ENCODE data around the gene TNC. TPM values are rescaled to one million over a fixed set of nuclear protein-coding genes. Genes with fewer than 3 reads are reported as not detected.

TNC gene
- total RNA-seq, 1 donor from 2014 or later = 5.1 TPM

- peaks cover 26% of the 10 kb centered on the region for H3K27me3 Mint-ChIP-seq
- H3K36me3 Mint-ChIP-seq (ENCODE audit: insufficient read depth) = no peaks in the 10 kb centered on the region
- H3K4me1 Mint-ChIP-seq (ENCODE audit: low read depth) = no peaks in the 10 kb centered on the region
- no peaks in the 10 kb centered on the region for H3K9me3 Mint-ChIP-seq (ENCODE audit: low read depth)
- no peak overlapping the region for H3K4me3 Mint-ChIP-seq (ENCODE audit: low read depth)
- TF ChIP-seq CTCF (IDR thresholded peaks at IDR 0.05; ENCODE audit: unreplicated experiment) = no peak
- H3K27ac Mint-ChIP-seq = no peak overlapping the region
- no peak for DNase-seq (ENCODE audit: low spot score, unreplicated experiment)
Observed at GRCh38 chr9:114991861-114992260, 126.1 kb downstream of the TNC start.

DNA sequence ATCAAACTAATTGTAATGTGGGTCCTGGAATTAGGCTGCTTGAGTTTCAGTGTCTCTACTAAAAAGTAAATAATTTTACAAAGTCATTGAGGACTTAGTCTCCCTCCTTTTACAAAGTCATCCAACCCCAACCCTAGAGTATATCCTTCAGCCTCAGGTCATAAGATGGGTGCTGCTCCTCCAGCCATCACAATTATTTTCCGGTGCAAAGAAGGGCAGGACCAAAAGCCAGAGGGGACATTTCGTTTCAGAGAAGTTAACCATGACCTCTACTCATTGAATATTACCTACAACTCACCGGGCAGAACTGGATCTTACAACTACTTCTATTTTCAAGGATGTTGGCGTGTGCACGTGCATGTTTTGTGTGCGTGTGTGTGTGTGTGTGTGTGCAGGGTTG is 127.1 kb downstream of the TNC start:
- H3K27ac Mint-ChIP-seq = no peak overlapping the region
- no peak for TF ChIP-seq CTCF (IDR thresholded peaks at IDR 0.05; ENCODE audit: unreplicated experiment)
- H3K9me3 Mint-ChIP-seq (ENCODE audit: low read depth) = no peaks in the 10 kb centered on the region
- DNase-seq (ENCODE audit: low spot score, unreplicated experiment) = no peak
- H3K4me1 Mint-ChIP-seq (ENCODE audit: low read depth) = no peaks in the 10 kb centered on the region
- no peak overlapping the region for H3K4me3 Mint-ChIP-seq (ENCODE audit: low read depth)
- H3K27me3 Mint-ChIP-seq = peaks cover 26% of the 10 kb centered on the region
- H3K36me3 Mint-ChIP-seq (ENCODE audit: insufficient read depth) = no peaks in the 10 kb centered on the region

DNA sequence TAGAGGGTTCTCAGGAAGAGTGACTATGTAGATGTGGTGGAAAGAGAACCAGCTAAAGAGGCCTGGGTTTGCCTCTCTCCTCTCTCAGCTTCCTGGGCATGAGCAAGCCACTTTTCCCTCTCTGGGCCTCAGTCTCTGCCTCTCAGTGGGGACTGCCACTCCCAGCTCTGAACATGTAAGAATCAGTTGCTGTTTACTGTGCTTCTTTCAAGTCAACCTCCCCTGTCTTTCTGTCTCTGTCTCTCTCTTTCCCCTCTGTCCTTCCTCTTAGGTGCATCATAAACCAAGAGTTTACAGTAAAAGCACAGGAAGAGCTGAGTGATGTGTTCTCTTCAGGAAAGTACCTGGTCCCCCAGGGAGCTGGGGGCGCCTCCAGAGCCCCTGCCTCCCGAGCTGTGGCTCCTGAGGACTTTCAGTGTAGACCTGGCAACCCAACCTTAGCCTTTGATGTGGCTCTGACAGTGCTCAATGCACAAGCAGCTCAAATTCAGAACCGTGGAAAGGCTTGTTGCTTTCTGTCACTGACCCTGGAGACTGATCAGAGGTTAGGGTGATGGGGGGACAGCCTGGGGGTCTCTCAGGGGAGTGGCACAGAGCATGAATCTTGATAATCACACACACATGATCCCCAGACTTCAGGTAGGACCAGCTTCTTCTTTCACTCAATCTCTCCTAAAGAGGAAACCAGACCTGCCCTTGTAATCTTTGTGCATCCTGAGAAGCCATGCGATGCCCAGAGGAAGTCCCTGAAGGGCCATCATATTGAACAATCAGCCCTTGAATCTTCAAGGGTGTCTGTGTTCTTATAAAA is 128.2 kb downstream of the TNC start:
- Mint-ChIP-seq H3K4me3 (ENCODE audit: low read depth) (no peak overlapping the region), H3K9me3 (ENCODE audit: low read depth) (no peaks in the 10 kb centered on the region), H3K27me3 (peaks cover 26% of the 10 kb centered on the region), H3K36me3 (ENCODE audit: insufficient read depth) (no peaks in the 10 kb centered on the region), H3K27ac (no peak overlapping the region), H3K4me1 (ENCODE audit: low read depth) (no peaks in the 10 kb centered on the region)
- TF ChIP-seq CTCF (IDR thresholded peaks at IDR 0.05; ENCODE audit: unreplicated experiment) = no peak
- no peak for DNase-seq (ENCODE audit: low spot score, unreplicated experiment)

DNA sequence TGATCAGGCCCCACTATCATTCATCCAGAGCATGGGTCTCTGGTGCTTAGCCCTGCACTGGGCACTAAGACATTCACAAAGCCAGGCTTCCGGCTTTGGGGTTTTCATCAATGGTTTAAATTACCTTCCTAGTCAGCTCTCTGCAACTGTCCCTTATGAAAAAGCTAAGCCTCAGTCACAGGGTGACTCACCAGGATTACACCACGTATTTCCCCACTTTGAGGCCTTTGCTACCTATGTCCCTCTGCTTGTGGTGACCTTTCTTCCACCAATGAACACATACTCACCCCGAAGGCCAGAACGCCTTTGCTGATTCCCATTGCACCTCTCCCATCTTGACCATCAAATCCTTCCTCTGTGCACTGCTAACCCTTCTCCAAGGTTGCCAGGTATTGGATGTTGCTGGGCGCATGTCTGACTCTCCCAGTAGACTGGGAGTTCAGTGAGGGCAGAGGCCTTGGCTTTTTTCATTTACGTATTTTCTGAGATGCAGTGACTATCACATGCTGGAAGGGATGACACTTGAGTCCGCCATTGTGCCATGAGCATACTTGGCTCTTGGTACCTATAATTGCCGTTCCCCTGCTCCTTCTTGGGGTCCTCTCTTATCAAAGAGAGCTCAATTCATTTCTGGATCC is 128.9 kb downstream of the TNC start:
- no peak overlapping the region for H3K27ac Mint-ChIP-seq
- H3K9me3 Mint-ChIP-seq (ENCODE audit: low read depth) = no peaks in the 10 kb centered on the region
- H3K27me3 Mint-ChIP-seq = peaks cover 26% of the 10 kb centered on the region
- H3K36me3 Mint-ChIP-seq (ENCODE audit: insufficient read depth) = no peaks in the 10 kb centered on the region
- no peaks in the 10 kb centered on the region for H3K4me1 Mint-ChIP-seq (ENCODE audit: low read depth)
- no peak overlapping the region for H3K4me3 Mint-ChIP-seq (ENCODE audit: low read depth)
- TF ChIP-seq CTCF (IDR thresholded peaks at IDR 0.05; ENCODE audit: unreplicated experiment) = no peak
- no peak for DNase-seq (ENCODE audit: low spot score, unreplicated experiment)

DNA sequence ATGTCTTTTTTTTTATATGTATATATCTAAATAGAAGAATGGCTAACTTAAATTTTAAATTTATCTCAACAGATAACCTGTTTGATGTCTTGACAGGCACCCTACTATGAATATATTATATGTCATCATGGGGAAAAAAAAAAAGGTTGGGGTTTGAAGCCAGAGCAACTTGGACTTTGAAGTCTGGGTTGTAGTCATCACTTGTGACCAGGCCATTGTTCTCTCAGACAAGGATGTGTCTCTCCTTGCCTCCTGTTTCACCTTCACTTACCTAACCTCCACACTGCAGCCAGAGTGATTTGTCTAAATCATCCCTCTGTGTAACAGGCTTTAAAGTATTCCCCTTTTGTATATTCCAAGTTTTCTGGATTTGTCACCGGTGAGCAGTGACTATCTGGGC is 130.8 kb downstream of the TNC start:
- DNase-seq (ENCODE audit: low spot score, unreplicated experiment) = no peak
- no peak overlapping the region for H3K4me3 Mint-ChIP-seq (ENCODE audit: low read depth)
- H3K36me3 Mint-ChIP-seq (ENCODE audit: insufficient read depth) = no peaks in the 10 kb centered on the region
- no peak for TF ChIP-seq CTCF (IDR thresholded peaks at IDR 0.05; ENCODE audit: unreplicated experiment)
- peaks cover 15% of the 10 kb centered on the region for H3K27me3 Mint-ChIP-seq
- no peaks in the 10 kb centered on the region for H3K9me3 Mint-ChIP-seq (ENCODE audit: low read depth)
- no peak overlapping the region for H3K27ac Mint-ChIP-seq
- H3K4me1 Mint-ChIP-seq (ENCODE audit: low read depth) = no peaks in the 10 kb centered on the region

Data from progenitor cell of endocrine pancreas (in vitro differentiated cells).